Measurements from ENCODE around the gene ORAI3.

The ORAI3 gene

DNA sequence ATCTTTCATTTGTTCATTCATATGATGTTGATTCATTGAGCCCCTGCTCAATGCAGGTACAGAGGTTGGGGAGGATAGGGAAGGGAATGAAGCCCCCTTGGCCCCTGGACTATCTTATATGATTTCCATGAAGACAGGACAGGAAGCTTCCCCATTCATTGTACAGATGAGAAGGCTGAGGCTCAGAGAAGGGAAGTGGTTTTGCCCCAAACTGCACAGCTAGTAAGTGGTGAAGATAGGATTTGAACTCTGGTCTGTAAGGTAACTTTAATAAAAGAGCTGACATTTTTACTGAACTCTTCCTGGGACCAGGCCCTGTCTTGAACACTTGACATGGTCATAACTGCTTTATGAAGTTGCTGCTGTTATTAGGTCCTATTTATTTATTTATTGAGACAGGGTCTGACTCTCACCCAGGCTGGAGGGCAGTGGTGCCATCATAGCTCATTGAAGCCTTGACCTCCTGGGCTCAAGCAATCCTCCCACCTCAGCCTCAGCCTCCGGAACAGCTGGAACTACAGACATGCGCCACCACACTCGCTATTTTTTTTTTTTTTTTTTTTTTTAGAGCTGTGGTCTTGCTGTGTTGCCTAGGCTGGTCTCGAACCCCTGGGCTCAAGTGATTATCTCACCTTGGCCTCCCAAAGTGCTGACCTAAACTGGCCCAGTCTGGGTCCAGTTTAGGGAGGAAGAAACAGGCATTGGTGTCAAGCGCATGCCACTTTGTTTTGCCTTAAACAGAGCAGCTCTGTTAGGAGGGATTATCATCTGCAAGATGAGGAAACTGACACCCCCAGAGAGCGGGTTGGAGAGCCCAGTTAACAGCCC, 47.5 kb upstream of the ORAI3 start (continued):
- TF ChIP-seq ZNF513 (tag by site-specific recombination; IDR thresholded peaks at IDR 0.05): no peak
- TF ChIP-seq ZNF521 (tag by site-specific recombination; IDR thresholded peaks at IDR 0.05): no peak
- no peak for TF ChIP-seq GFI1B (tag by site-specific recombination; IDR thresholded peaks at IDR 0.05)
- peak; percentile 90 for TF ChIP-seq ZNF362 (tag by site-specific recombination; IDR thresholded peaks at IDR 0.05)
- TF ChIP-seq PRDM2 (tag by site-specific recombination; IDR thresholded peaks at IDR 0.05; ENCODE audit: borderline replicate concordance): no peak
- 0 out of 2 replicates have a peak, but pooled peaks have one; percentile 9 for TF ChIP-seq ZBTB17 (tag by site-specific recombination; IDR thresholded peaks at IDR 0.05)
- TF ChIP-seq ZSCAN16 (tag by site-specific recombination; IDR thresholded peaks at IDR 0.05): no peak
- TF ChIP-seq, protein P1, sequence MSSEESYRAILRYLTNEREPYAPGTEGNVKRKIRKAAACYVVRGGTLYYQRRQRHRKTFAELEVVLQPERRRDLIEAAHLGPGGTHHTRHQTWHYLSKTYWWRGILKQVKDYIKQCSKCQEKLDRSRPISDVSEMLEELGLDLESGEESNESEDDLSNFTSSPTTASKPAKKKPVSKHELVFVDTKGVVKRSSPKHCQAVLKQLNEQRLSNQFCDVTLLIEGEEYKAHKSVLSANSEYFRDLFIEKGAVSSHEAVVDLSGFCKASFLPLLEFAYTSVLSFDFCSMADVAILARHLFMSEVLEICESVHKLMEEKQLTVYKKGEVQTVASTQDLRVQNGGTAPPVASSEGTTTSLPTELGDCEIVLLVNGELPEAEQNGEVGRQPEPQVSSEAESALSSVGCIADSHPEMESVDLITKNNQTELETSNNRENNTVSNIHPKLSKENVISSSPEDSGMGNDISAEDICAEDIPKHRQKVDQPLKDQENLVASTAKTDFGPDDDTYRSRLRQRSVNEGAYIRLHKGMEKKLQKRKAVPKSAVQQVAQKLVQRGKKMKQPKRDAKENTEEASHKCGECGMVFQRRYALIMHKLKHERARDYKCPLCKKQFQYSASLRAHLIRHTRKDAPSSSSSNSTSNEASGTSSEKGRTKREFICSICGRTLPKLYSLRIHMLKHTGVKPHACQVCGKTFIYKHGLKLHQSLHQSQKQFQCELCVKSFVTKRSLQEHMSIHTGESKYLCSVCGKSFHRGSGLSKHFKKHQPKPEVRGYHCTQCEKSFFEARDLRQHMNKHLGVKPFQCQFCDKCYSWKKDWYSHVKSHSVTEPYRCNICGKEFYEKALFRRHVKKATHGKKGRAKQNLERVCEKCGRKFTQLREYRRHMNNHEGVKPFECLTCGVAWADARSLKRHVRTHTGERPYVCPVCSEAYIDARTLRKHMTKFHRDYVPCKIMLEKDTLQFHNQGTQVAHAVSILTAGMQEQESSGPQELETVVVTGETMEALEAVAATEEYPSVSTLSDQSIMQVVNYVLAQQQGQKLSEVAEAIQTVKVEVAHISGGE (tag by site-specific recombination; conservative IDR thresholded peaks at IDR 0.05; ENCODE audit: low read depth): no peak
- TF ChIP-seq ZNF654 (tag by site-specific recombination; IDR thresholded peaks at IDR 0.05; ENCODE audit: low read depth): no peak
- 0 out of 2 replicates have a peak, but pooled peaks have one; percentile 21 for TF ChIP-seq ZEB2 (tag by site-specific recombination; IDR thresholded peaks at IDR 0.05)
- peak; percentile 71 for TF ChIP-seq EGR2 (tag by site-specific recombination; IDR thresholded peaks at IDR 0.05; ENCODE audit: low read depth)
- no peak for TF ChIP-seq MYNN (tag by site-specific recombination; IDR thresholded peaks at IDR 0.05; ENCODE audit: borderline replicate concordance)
- 0 out of 2 replicates have a peak, but pooled peaks have one; percentile 17 for TF ChIP-seq ZNF639 (tag by site-specific recombination; IDR thresholded peaks at IDR 0.05)
- TF ChIP-seq PRDM10 (tag by site-specific recombination; IDR thresholded peaks at IDR 0.05): peak; percentile 30; the same call in 1 of the 2 replicates
- TF ChIP-seq HOXA7 (CRISPR knock-in tag; IDR thresholded peaks at IDR 0.05; ENCODE audit: borderline replicate concordance): no peak
- TF ChIP-seq, protein P2, sequence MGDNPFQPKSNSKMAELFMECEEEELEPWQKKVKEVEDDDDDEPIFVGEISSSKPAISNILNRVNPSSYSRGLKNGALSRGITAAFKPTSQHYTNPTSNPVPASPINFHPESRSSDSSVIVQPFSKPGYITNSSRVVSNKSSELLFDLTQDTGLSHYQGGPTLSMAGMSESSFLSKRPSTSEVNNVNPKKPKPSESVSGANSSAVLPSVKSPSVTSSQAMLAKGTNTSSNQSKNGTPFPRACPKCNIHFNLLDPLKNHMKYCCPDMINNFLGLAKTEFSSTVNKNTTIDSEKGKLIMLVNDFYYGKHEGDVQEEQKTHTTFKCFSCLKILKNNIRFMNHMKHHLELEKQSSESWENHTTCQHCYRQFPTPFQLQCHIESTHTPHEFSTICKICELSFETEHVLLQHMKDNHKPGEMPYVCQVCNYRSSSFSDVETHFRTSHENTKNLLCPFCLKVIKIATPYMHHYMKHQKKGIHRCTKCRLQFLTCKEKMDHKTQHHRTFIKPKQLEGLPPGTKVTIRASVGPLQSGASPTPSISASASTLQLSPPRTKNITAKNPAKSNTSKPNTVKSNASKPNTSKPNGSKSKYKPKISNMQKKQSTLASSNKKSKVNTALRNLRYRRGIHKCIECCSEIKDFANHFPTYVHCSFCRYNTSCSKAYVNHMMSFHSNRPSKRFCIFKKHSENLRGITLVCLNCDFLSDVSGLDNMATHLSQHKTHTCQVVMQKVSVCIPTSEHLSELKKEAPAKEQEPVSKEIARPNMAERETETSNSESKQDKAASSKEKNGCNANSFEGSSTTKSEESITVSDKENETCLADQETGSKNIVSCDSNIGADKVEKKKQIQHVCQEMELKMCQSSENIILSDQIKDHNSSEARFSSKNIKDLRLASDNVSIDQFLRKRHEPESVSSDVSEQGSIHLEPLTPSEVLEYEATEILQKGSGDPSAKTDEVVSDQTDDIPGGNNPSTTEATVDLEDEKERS (tag by site-specific recombination; IDR thresholded peaks at IDR 0.05): no peak
